Ovary (tissue), 3 donors: ENCODE results near the gene DOK1.

Source experiments
- EP300 ChIP-seq: sonication (generic); formaldehyde crosslinking; IDR thresholded peaks from one replicate; pipeline ENCODE4 v1.6.1; 2017; ENCODE audit warnings: antibody characterized with exemption
- POLR2A ChIP-seq: fragments of 450-650 bp; IDR thresholded peaks from one replicate; pipeline ENCODE4 v1.6.1; 2017; ENCODE audit warnings: antibody characterized with exemption, mild to moderate bottlenecking, moderate library complexity
- TF ChIP-seq, protein P1 (sequence below), 3 donors: fragments of 450-650 bp in 2 of 3; fragments of 200-600 bp in 1 of 3; IDR thresholded peaks; one replicate each; pipeline versions ENCODE4 v1.5.1 to v1.8.0; 2016 to 2022; ENCODE audit warnings: antibody characterized with exemption in 3 of 3, mild to moderate bottlenecking in 1 of 3
- donor health status: DM: no; HTN: no; CAD: no.

DNA sequence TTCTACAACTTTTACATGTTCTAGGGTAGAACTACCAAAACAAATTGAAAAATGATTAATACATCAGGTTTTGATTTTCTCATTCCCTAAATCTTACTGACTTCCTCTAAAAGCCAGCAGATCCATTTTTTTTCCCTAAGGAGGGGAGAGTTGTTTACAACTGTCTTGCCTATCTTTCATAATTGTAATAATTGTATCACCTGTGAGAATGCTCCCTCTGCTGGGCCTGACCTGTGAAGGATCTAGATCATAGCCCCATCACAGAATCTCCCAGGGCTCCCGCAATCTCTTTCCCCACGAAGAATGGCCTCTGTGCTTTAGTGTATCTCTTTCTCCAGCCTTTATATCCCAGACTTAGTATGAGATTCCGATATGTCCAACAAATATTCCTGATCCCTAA, 9.9 kb upstream of the DOK1 start:
- TF ChIP-seq EP300 (no peak), POLR2A (no peak)
- TF ChIP-seq, protein P1, sequence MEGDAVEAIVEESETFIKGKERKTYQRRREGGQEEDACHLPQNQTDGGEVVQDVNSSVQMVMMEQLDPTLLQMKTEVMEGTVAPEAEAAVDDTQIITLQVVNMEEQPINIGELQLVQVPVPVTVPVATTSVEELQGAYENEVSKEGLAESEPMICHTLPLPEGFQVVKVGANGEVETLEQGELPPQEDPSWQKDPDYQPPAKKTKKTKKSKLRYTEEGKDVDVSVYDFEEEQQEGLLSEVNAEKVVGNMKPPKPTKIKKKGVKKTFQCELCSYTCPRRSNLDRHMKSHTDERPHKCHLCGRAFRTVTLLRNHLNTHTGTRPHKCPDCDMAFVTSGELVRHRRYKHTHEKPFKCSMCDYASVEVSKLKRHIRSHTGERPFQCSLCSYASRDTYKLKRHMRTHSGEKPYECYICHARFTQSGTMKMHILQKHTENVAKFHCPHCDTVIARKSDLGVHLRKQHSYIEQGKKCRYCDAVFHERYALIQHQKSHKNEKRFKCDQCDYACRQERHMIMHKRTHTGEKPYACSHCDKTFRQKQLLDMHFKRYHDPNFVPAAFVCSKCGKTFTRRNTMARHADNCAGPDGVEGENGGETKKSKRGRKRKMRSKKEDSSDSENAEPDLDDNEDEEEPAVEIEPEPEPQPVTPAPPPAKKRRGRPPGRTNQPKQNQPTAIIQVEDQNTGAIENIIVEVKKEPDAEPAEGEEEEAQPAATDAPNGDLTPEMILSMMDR (IDR thresholded peaks at IDR 0.05): no peak
